NCI-H128 (cell line): ENCODE measurements around the gene RNF217.
"Not testable (repeated sequence)": the region's sequence is repeated elsewhere in the genome, so short reads cannot be mapped to it uniquely, and the experiment has no call there.

Experiments
- DNase-seq: peaks from one replicate; lab custom pipeline; 2025; ENCODE audit not compliant: unreplicated experiment; lab: John Stamatoyannopoulos, UW

RNF217 gene

GRCh38 chr6:125050663-125051318, 88.6 kb downstream of the RNF217 start:
- DNase-seq: peak; percentile 45

GRCh38 chr6:125053809-125054208, 91.6 kb downstream of the RNF217 start:
- DNase-seq: no peak

DNA sequence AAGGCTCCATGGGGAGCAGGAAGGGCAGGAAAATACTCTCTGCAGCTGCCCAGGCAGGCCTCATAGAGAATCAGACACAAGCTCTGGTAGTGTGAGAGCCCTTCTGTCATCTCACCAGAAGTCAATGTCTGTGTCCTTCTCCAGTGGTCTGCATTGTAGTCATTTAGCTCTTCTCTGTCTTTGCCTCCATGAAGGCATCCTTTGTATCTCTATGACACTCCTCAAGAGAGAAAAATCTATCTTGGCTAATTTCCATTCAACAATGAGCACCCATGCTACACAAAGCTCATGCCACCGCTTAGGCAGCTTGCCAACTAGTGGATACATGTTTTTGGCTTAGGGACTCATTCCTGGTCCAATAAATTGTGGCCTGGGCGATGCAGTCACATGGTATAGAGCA, 92.1 kb downstream of the RNF217 start:
- DNase-seq: no peak

DNA sequence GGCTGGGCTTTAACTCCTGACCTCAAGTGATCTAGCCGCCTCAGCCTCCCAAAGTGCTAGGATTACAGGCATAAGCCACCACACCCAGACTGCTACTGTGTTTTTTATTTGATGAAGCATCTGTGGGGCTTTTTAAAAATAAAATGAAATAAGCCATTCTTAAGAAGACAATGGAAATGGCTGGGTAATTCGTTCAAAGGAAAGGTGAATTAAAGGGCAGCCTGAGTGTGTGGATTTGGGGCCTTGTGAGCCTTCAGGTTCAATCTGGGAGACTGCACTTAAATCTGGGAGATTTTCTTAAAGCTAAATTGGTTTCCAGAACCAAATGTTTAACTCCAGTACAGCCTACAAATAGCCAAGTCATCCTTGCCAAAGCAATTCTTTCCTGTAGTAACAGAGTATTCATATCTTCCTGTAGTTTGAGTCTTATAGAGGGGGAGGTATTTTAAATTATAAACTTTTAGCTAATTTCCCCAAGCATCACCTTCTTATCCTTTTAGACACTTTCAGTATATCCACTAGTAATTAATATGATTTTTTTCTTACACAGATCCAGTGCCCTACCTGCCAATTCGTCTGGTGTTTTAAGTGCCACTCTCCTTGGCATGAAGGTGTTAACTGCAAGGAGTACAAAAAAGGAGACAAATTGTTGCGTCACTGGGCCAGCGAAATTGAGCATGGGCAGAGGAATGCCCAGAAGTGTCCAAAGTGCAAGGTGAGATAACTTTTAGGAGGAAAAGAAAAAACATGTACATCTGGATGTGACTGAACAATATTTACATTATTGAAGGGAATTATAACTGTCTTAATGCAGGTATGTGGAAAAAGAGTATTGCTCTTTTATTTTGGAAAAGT, 95.4 kb downstream of the RNF217 start:
- no peak for DNase-seq

DNA sequence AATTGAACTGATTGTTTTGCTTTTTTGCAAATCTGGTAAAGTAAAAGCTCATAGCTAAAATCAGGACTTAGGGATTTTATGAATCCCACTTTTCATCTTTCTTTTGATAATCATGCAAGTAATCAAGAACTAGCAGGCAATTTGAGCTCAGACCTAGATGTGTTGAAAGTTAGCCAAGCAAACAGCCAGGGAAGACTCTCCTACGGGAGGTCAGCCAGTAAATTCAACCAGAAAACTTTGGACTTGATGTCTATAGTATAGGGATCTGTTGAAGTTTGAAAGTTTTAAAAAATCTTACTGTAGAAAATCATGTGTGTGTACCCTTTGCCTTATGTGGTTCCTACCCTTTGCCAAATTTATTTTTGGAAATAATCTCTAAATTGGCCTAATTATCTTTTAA, 96.3 kb downstream of the RNF217 start:
- DNase-seq: no peak

GRCh38 chr6:125063307-125063706, 101.1 kb downstream of the RNF217 start:
- no peak for DNase-seq

DNA sequence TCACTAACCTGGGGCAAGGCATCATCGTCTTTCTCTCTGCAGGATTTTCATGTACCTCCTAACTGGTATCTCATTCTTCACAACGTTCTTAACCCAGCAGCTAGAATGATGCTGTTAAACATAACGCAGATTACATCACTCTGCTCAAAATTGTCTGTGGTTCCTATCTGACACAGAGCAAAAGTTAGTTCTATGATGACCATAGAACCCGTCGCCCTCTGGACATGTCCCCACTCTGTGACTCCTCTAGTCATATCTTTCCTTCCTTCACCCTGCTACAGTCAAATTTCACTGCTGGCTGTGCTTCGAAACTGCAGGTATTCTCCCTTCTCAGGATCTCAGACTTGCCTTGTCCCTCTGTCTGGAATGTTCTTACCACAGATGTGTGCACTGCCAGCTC, 103.9 kb downstream of the RNF217 start:
- DNase-seq: no peak

GRCh38 chr6:125066964-125067363, 104.7 kb downstream of the RNF217 start:
- DNase-seq: no peak

- DNase-seq: no peak
Measured at GRCh38 chr6:125067552-125067951, 105.3 kb downstream of the RNF217 start.

DNA sequence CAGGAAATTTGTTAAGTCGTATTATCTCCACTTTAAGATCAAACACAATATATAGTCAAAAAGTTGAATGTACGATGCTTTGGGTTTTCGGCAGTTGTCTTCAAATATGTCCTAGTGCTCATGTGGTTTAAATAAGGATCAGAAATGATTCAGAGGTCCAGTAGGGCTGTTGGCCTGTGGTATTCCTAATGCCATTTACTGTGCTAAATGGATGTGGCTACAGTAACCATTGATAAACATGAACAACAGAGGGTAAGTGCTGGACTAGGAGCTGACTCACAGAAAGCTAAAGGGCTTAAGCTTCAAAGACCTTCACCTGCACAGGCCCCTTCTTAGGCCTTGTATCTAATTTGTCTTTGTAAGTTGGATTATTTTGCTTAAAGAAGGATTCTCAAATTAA, 110.8 kb downstream of the RNF217 start:
- DNase-seq: no peak

- no peak for DNase-seq
Measured at GRCh38 chr6:125074120-125074519, 111.9 kb downstream of the RNF217 start.

DNA sequence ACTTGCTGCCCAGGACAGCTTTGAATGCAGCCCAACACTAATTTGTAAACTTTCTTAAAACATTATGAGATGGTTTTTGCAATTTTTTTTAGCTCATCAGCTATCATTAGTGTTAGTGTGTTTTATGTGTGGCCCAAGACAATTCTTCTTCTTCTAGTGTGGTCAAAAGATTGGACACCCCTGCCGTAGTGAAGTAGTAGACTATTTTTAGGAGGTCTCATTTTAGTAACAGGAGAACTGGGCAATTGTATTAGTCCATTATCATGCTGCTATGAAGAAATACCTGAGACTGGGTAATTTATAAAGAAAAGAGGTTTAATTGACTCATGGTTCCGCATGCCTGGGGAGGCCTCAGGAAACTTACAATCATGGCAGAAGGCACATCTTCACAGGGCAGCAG, 112.8 kb downstream of the RNF217 start:
- DNase-seq: not testable (repeated sequence)

DNA sequence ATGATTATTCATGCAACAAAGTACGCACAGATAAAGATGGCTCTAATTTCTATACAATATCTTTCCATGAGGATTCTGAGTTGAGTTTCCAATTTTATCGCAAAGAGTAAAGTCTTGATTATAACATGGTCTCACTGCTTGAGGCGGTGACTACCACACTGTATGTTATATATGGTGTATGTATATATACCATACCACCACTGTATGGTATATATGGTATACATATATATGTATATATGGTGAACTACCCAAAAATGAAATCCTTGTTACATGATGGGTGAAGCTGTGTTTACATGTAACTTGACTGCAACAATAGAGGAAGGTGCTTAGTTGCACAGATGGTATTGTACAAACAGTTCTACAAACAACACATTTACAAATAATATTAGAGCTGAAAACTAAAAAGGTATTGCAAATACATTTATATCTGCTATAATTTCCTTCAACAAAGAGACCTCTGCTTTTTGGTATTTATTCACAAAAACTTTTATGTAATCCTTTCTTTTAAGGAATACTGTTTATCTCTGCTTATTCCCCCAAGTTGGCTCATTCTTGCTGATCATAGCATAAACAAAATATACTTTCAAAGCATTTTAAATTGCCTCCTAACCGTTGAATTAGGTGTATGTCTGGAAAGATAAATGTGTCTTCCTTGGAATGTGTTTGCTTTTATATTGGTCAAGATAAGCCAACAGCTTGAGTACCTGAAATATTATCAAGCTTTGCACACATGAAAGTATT, 113.7 kb downstream of the RNF217 start:
- no peak for DNase-seq

DNA sequence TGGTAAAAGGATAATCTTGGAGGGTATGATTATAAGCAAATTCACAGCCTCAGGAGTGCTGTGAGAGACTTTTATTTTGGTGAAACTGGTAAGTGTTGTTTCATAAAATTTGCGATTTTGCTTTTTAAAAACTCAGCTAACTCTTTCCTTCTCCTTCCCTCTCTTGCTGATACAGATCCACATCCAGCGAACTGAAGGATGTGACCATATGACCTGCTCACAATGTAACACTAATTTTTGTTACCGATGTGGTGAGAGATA, 114.2 kb downstream of the RNF217 start:
- no peak for DNase-seq

DNA sequence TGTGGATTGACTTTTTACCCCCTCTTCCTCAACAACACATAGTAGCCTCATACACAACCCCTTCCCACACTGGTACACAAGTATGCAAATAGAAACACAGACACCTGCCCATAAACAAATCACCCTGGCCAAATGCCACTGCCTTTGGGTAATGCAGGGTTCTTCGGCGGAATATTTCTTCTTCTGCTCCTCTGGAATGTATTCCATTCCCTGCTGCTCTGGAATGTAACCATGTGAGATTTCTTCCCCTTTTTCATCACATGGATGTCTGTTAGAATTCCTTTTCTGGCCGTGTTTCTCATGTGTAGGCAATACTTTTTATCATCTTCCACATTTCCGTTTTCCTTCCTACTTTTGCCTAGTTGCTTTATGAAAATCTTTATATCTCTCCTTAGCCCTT, 115.2 kb downstream of the RNF217 start:
- DNase-seq: no peak

DNA sequence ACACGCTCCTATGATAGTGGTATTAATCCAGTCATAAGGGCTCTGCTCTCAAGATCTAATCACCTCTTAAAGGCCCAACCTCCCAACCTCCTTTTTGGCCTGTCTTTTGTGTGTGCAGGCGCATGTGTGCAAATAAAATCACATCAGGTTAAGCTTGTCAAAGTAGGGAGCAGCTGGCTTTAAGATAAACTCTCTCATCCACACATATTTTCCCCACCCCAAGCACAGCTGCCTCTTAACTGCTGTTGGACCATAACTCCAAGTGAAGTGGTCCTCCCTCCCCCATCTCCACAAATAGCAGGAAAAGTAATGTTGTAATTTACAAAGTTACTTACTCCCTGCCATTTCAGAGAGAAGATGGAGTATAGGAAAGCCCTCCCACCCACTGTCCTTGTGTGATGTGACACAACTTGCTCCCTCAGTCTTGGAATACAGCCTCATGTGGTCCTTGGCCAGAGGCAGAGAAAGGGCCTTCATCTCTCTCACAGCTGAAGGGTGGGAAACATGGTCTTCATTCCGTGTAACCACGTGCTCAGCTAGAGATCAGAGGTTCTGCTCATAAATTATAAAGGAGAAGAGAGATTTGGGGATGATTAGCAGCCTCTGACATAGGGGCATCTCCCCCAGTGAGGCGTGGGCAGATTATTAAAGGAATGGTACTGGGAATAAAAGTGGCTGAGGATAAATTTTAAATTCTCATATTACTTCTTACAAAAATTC, 116.5 kb downstream of the RNF217 start:
- no peak for DNase-seq

DNA sequence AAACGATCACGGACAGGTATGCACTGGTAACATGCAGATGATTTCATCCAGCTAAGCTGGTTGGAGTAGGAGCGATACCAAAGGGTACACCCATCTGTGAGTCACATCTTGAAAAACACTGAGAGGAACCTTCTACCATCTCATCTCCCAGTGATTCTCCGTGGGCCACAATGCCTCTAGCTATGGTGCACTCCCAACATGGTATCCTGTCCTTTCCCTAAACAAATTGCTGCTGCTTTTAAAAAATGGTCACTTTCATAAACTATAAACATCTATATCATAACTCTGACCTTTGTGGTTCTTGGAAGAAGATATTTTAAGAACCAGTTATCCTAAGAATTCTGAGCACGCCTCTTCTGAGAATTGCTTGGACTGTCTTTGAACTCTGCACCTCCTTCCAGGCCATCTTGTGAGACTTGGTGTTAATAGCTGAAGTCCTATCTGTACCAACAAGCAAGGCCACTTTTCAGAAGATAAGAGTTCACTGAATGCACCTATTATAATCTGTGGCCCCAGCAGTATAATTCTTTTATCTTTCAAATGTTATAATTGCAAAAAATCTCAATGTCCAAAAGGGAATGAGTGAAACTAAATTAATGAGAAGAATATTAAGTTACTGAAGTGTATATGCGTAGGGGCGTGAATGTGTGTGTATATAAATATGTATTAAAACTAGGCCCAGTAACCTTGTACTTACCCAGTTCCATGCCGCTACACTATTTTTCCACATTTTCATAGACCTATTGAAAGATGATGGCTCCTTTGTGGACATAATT, 120.9 kb downstream of the RNF217 start:
- no peak for DNase-seq

- DNase-seq: no peak
Measured at GRCh38 chr6:125083684-125083990, 121.4 kb downstream of the RNF217 start.

- DNase-seq: no peak
Measured at GRCh38 chr6:125086716-125087115, 124.5 kb downstream of the RNF217 start.

DNA sequence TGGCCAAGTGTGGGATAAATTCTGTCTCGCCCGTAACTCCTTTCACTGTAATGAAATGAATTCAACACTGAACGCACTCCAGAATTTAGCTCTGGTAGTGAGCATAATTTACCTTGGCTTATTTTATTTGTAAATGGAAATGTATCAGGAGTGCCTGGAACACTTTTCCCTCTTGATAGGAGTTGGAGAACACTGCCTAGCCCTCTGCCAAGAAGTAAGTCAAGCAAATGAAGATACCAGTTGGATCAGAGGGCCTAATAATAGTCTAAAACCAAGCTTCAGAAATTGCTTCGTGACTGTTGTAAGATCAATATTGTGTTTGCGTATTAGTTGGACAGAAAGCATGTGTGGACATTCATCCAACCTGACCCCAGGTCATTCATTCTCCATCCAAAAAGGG, 126.7 kb downstream of the RNF217 start:
- no peak for DNase-seq

DNA sequence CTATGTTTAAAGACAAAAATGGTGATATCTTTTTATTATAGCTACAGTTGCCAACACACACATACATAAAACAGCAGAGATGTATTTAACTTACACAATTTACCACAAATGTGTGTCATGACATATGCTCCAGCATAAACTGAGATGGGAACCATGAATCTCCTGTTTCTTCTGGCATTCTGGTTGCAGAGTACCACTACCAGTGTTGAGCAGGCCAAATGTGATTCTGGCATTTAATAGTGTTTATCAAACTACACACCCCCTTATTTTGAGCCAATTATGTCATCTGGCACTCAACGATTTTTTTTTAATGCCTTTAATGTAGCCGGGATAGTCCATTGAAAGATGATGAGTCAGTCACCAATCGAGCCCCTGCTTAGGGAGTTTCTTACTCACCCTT, 132.3 kb downstream of the RNF217 start:
- DNase-seq: no peak
